CD8-positive, alpha-beta memory T cell (primary cell): Measurements from ENCODE around the gene MYCN. TPM values are rescaled to one million over a fixed set of nuclear protein-coding genes. Genes with fewer than 3 reads are reported as not detected.
"Not testable (repeated sequence)": the region's sequence is repeated elsewhere in the genome, so short reads cannot be mapped to it uniquely, and the experiment has no call there.

Source experiments
- CTCF ChIA-PET: fragments of 350-600 bp; sonication (Branson Sonifier 250); formaldehyde crosslinking; loops from one replicate; lab custom pipeline; 2021; ENCODE audit warnings: antibody characterized with exemption; lab: Charles Lee
- POLR2A ChIA-PET: fragments of 350-600 bp; sonication (Branson Sonifier 250); formaldehyde crosslinking; loops from one replicate; lab custom pipeline; 2021; ENCODE audit warnings: antibody characterized with exemption; lab: Charles Lee
- DNase-seq, 5 donors: peaks; one replicate each; pipeline versions ENCODE4 v3.0.0 to v3.0.0-alpha.2; 2020 to 2022; ENCODE audit warnings: mixed read lengths in 1 of 5
- H3K27ac ChIP-seq: one replicate; pipeline ENCODE4 v1.7.0; 2013; ENCODE audit warnings: low read depth, mild to moderate bottlenecking, low read length, moderate library complexity
- H3K27me3 ChIP-seq: 2 replicates; pipeline ENCODE4 v1.7.0; 2013; ENCODE audit warnings: low read length, mild to moderate bottlenecking; ENCODE audit not compliant: insufficient read depth, poor library complexity, severe bottlenecking
- H3K36me3 ChIP-seq: 2 replicates; pipeline ENCODE4 v1.7.0; 2013; ENCODE audit warnings: mild to moderate bottlenecking, low read length, moderate library complexity; ENCODE audit not compliant: insufficient read depth
- H3K4me1 ChIP-seq: 2 replicates; pipeline ENCODE4 v1.7.0; 2013; ENCODE audit warnings: mild to moderate bottlenecking, low read length, moderate library complexity; ENCODE audit not compliant: insufficient read depth
- H3K4me3 ChIP-seq: 2 replicates; pipeline ENCODE4 v1.7.0; 2013; ENCODE audit warnings: mild to moderate bottlenecking, low read length
- H3K9me3 ChIP-seq: 2 replicates; pipeline ENCODE4 v1.7.0; 2013; ENCODE audit warnings: mild to moderate bottlenecking, low read length
- H3K27ac Mint-ChIP-seq, 8 donors: one replicate each; pipeline ENCODE4 v1.8.0; 2020 to 2021; ENCODE audit warnings: mixed read lengths in 8 of 8, mild to moderate bottlenecking in 6 of 8, inconsistent platforms in 3 of 8, moderate library complexity in 3 of 8
- H3K27me3 Mint-ChIP-seq, 2 donors: one replicate each; pipeline ENCODE4 v1.8.0; 2020 to 2021; ENCODE audit warnings: mixed read lengths in 2 of 2, mild to moderate bottlenecking in 1 of 2, moderate library complexity in 1 of 2
- H3K36me3 Mint-ChIP-seq, 3 donors: one replicate each; pipeline ENCODE4 v1.8.0; 2020 to 2021; ENCODE audit warnings: mixed read lengths in 3 of 3, inconsistent platforms in 1 of 3, mild to moderate bottlenecking in 1 of 3
- H3K4me1 Mint-ChIP-seq, 3 donors: one replicate each; pipeline ENCODE4 v1.8.0; 2020 to 2021; ENCODE audit warnings: mixed read lengths in 3 of 3, inconsistent platforms in 1 of 3, mild to moderate bottlenecking in 1 of 3
- H3K4me3 Mint-ChIP-seq, 7 donors: one replicate each; pipeline ENCODE4 v1.8.0; 2020 to 2021; ENCODE audit warnings: mixed read lengths in 7 of 7, mild to moderate bottlenecking in 6 of 7, moderate library complexity in 4 of 7, inconsistent platforms in 2 of 7
- H3K9me3 Mint-ChIP-seq, 5 donors: one replicate each; pipeline ENCODE4 v1.8.0; 2020 to 2022; ENCODE audit warnings: mixed read lengths in 5 of 5, mild to moderate bottlenecking in 3 of 5, moderate library complexity in 2 of 5, inconsistent platforms in 1 of 5
- polyA plus RNA-seq: library from polyadenylated mRNA; unstranded; fragments of 300-500 nt; fragmentation: Illumina TruSeq; gene quantifications from one replicate; pipeline ENCODE4 v1.2.3, GENCODE V29; 2021
- total RNA-seq, 2 experiments: library from RNA; stranded (reverse); gene quantifications; one replicate each; pipeline ENCODE4 v1.2.3, GENCODE V29; 2021

MYCN gene
- total and polyA plus RNA-seq, 3 experiments from 2014 or later, result not detected

DNA sequence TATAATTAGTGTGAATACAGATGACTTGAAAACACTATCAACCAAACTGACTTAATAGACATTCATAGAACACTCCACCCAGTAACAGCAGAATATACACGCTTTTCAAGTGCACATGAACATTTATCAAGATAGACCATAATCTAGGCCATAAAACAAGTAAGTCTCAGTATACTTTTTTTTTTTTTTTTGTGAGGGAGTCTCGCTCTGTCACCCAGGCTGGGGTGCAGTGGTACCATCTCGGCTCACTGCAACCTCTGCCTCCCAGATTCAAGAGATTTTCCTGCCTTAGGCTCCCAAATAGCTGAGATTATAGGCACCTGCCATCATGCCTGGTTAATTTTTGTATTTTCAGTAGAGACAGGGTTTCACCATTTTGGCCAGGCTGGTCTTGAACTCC is 36.4 kb upstream of the MYCN start:
- H3K9me3 ChIP-seq, H3K27ac Mint-ChIP-seq, H3K4me1 ChIP-seq, H3K36me3 ChIP-seq, H3K36me3 Mint-ChIP-seq, H3K27me3 Mint-ChIP-seq, H3K4me3 ChIP-seq, POLR2A ChIA-PET, H3K4me3 Mint-ChIP-seq, DNase-seq, H3K4me1 Mint-ChIP-seq, H3K27ac ChIP-seq, CTCF ChIA-PET, H3K27me3 ChIP-seq, H3K9me3 Mint-ChIP-seq: not testable (repeated sequence)

- H3K36me3 Mint-ChIP-seq, result no peaks in the 10 kb centered on the region
- H3K27me3 Mint-ChIP-seq, result peaks cover 0 to 4% of the 10 kb centered on the region in 2 donors
- Histone ChIP-seq H3K36me3 (no peaks in the 10 kb centered on the region), H3K4me3 (no peak overlapping the region), H3K4me1 (no peaks in the 10 kb centered on the region), H3K27ac (no peak overlapping the region), H3K27me3 (no peaks in the 10 kb centered on the region), H3K9me3 (no peaks in the 10 kb centered on the region)
- peaks cover 0 to 5% (median 2%) of the 10 kb centered on the region in 5 donors for H3K9me3 Mint-ChIP-seq
- no peak overlapping the region for H3K27ac Mint-ChIP-seq
- no peaks in the 10 kb centered on the region for H3K4me1 Mint-ChIP-seq
- CTCF ChIA-PET, result no interaction called here
- DNase-seq, result no peak
- POLR2A ChIA-PET, result no interaction called here
- H3K4me3 Mint-ChIP-seq, result no peak overlapping the region
These were observed 35.1 kb upstream of the MYCN start for GRCh38 chr2:15905267-15905645.

- Histone ChIP-seq H3K4me1 (no peaks in the 10 kb centered on the region), H3K4me3 (no peak overlapping the region), H3K27me3 (no peaks in the 10 kb centered on the region), H3K27ac (no peak overlapping the region), H3K36me3 (no peaks in the 10 kb centered on the region), H3K9me3 (no peaks in the 10 kb centered on the region)
- Mint-ChIP-seq H3K27me3 (peaks cover 0 to 4% of the 10 kb centered on the region in 2 donors), H3K36me3 (no peaks in the 10 kb centered on the region), H3K4me3 (no peak overlapping the region), H3K4me1 (no peaks in the 10 kb centered on the region), H3K27ac (no peak overlapping the region), H3K9me3 (peaks cover 0 to 5% (median 2%) of the 10 kb centered on the region in 5 donors)
- ChIA-PET CTCF (no interaction called here), POLR2A (no interaction called here)
- no peak for DNase-seq
These were observed 34.3 kb upstream of the MYCN start for GRCh38 chr2:15905986-15906491.

DNA sequence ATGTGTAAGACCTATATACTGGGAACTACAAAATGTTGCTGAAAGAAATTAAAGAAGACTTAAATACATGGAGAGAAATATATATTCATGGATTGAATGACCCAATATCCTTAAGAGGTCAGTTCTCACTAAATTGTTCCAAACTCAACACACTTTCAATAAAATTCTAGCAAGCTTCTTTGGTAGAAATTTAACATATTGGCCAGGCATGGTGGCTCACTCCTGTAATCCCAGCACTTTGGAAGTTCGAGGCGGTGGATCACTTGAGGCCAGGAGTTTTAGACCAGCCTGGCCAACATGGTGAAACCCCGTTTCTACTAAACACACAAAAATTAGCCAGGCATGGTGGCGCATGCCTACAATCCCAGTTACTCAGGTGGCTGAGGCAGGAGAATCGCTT is 33.6 kb upstream of the MYCN start:
- ChIA-PET POLR2A (no interaction called here), CTCF (no interaction called here)
- Histone ChIP-seq H3K4me3 (no peak overlapping the region), H3K9me3 (no peaks in the 10 kb centered on the region), H3K4me1 (no peaks in the 10 kb centered on the region), H3K27me3 (no peaks in the 10 kb centered on the region), H3K27ac (no peak overlapping the region), H3K36me3 (no peaks in the 10 kb centered on the region)
- peaks cover 0 to 4% of the 10 kb centered on the region in 2 donors for H3K27me3 Mint-ChIP-seq
- no peaks in the 10 kb centered on the region for H3K36me3 Mint-ChIP-seq
- no peaks in the 10 kb centered on the region for H3K4me1 Mint-ChIP-seq
- no peak overlapping the region for H3K27ac Mint-ChIP-seq
- no peak for DNase-seq
- peaks cover 0 to 5% (median 2%) of the 10 kb centered on the region in 5 donors for H3K9me3 Mint-ChIP-seq
- no peak overlapping the region for H3K4me3 Mint-ChIP-seq

- ChIA-PET POLR2A (no interaction called here), CTCF (no interaction called here)
- no peak for DNase-seq
- no peaks in the 10 kb centered on the region for H3K36me3 Mint-ChIP-seq
- Histone ChIP-seq H3K9me3 (no peaks in the 10 kb centered on the region), H3K27me3 (no peaks in the 10 kb centered on the region), H3K4me3 (no peak overlapping the region), H3K36me3 (no peaks in the 10 kb centered on the region), H3K27ac (no peak overlapping the region), H3K4me1 (no peaks in the 10 kb centered on the region)
- H3K27ac Mint-ChIP-seq, result no peak overlapping the region
- H3K9me3 Mint-ChIP-seq, result peaks cover 0 to 5% (median under 1%) of the 10 kb centered on the region in 5 donors
- no peaks in the 10 kb centered on the region for H3K4me1 Mint-ChIP-seq
- no peak overlapping the region for H3K4me3 Mint-ChIP-seq
- peaks cover 0 to 4% of the 10 kb centered on the region in 2 donors for H3K27me3 Mint-ChIP-seq
These were observed 32.7 kb upstream of the MYCN start for GRCh38 chr2:15907461-15908324.

DNA sequence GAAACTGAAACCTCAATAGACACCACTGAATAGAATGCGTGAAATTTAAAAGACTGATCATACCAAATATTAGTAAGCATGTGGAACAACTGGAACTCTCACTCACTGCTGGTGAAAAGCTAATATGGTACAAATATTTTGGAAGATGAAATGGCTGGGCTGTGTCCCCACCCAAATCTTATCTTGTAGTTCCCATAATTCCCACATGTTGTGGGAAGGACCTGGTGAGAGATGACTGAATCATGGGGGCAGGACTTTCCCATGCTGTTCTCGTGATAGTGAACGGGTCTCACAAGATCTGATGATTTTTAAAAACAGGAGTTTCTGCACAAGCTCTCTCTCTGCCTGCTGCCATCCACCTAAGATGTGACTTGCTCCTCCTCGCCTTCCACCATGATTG is 32.0 kb upstream of the MYCN start:
- Mint-ChIP-seq H3K27me3 (peaks cover 0 to 4% of the 10 kb centered on the region in 2 donors), H3K4me3 (no peak overlapping the region), H3K4me1 (no peaks in the 10 kb centered on the region), H3K27ac (no peak overlapping the region), H3K36me3 (no peaks in the 10 kb centered on the region), H3K9me3 (peaks cover 0 to 5% (median 0%) of the 10 kb centered on the region in 5 donors)
- H3K27ac ChIP-seq, result no peak overlapping the region
- ChIA-PET CTCF (no interaction called here), POLR2A (no interaction called here)
- no peak overlapping the region for H3K4me3 ChIP-seq
- DNase-seq, result no peak
- no peaks in the 10 kb centered on the region for H3K9me3 ChIP-seq
- H3K36me3 ChIP-seq, result no peaks in the 10 kb centered on the region
- H3K4me1 ChIP-seq, result no peaks in the 10 kb centered on the region
- H3K27me3 ChIP-seq, result no peaks in the 10 kb centered on the region

DNA sequence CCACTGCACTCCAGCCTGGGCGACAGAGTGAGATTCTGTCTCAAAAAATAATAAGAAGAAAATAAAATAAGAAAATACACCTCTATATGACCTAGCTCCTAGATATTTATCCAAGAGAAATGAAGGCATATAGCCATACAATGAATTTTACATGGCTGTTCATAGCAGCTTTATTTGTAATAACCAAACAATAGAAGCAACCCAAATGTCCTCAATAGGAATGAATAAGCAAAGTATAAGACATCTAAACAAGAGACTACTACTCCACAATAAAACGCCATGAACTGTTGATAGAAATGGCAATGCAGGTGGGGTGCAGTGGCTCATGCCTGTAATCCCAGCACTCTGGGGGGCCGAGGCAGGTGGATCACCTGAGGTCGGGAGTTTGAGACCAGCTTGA is 31.2 kb upstream of the MYCN start:
- Histone ChIP-seq H3K9me3 (no peaks in the 10 kb centered on the region), H3K27me3 (no peaks in the 10 kb centered on the region), H3K4me3 (no peak overlapping the region), H3K36me3 (no peaks in the 10 kb centered on the region), H3K4me1 (no peaks in the 10 kb centered on the region), H3K27ac (no peak overlapping the region)
- Mint-ChIP-seq H3K27me3 (no peaks in the 10 kb centered on the region), H3K9me3 (peaks cover 0 to 5% (median 0%) of the 10 kb centered on the region in 5 donors), H3K27ac (no peak overlapping the region), H3K4me1 (no peaks in the 10 kb centered on the region), H3K36me3 (no peaks in the 10 kb centered on the region), H3K4me3 (no peak overlapping the region)
- ChIA-PET CTCF (no interaction called here), POLR2A (no interaction called here)
- DNase-seq, result no peak

DNA sequence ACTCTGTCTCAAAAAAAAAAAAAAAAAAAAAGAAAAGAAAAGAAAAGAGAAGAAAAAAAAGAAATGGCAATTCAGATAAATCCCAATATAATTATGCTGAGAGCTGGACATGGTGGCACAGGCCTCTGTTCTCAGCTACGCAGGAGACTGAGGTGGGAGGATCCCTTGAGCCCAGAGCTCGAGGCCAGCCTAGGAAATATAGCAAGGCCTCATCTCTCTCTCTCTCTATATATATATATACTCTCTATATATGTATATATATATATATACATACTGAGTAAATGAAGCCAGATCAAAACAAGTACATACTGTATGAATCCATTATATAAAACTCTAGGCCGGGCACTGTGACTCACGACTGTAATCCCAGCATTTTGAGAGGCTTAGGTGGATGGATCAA is 30.6 kb upstream of the MYCN start:
- Histone ChIP-seq H3K4me3 (no peak overlapping the region), H3K36me3 (no peaks in the 10 kb centered on the region), H3K4me1 (no peaks in the 10 kb centered on the region), H3K9me3 (no peaks in the 10 kb centered on the region), H3K27ac (no peak overlapping the region), H3K27me3 (no peaks in the 10 kb centered on the region)
- Mint-ChIP-seq H3K27me3 (no peaks in the 10 kb centered on the region), H3K27ac (no peak overlapping the region), H3K36me3 (no peaks in the 10 kb centered on the region), H3K4me1 (no peaks in the 10 kb centered on the region), H3K9me3 (peaks cover 0 to 5% (median 0%) of the 10 kb centered on the region in 5 donors), H3K4me3 (no peak overlapping the region)
- no peak for DNase-seq
- CTCF ChIA-PET, result interaction anchor here (1.0 kb wide), 1 partner anchor 8 kb away, joined by 3 read pairs; no protein-coding TSS in a partner anchor
- POLR2A ChIA-PET, result no interaction called here
